Measurements from ENCODE around the gene IGHMBP2. TPM values are rescaled to one million over a fixed set of nuclear protein-coding genes. Genes with fewer than 3 reads are reported as not detected.

The IGHMBP2 gene
- total and polyA plus RNA-seq, 2 of the 8 experiments (the other 6 are each of a cell fraction or from before 2014, with no cell fraction given): 8.4 to 17.6 TPM

DNA sequence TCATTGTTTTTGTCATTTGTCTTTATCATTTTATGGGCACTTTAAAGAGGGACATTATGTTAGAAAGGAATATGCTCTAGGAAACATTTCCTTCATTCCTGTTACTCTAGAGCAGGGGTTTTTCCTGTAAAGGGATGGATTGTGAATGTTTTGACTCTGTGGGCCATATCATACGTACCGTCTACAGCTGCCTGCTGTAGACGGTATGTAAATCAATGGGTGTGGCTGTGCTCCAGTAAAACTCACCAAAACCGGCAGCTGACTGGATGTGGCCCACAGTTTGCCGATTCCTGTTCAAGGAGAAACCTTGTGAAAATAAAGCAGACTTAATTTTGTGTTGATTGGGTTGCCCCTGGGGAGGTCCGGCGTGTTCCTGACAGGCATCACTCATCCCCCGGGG lies 7.3 kb downstream of the IGHMBP2 start:
- Histone ChIP-seq H3K18ac (ENCODE audit: extremely low read depth, low read length) (no peak overlapping the region), H2BK120ac (replicated peaks; ENCODE audit: low read depth, low read length) (no peak overlapping the region), H4K5ac (ENCODE audit: insufficient read length, low read depth, low read length) (no peak overlapping the region), H3K27ac (ENCODE audit: low read depth, low read length) (no peak overlapping the region), H3K23me2 (ENCODE audit: low read depth, low read length) (no peaks in the 10 kb centered on the region), H4K91ac (replicated peaks; ENCODE audit: insufficient read length, low read length) (no peak overlapping the region), H3K36me3 (ENCODE audit: control insufficient read depth in 2 of 4, insufficient read depth in 4 of 4, low read length in 3 of 4) (peaks cover 8 to 49% (median 24%) of the 10 kb centered on the region in 4 experiments), H3K4me2 (ENCODE audit: insufficient read depth in 1 of 2, low read depth in 2 of 2, low read length in 2 of 2) (no peak overlapping the region), H2AK5ac (ENCODE audit: low read depth, low read length) (no peak overlapping the region), H2BK5ac (ENCODE audit: low read depth, low read length) (no peak overlapping the region), H2AFZ (ENCODE audit: low read length) (no peak overlapping the region), H3K9ac (replicated peaks in 1 of 4; ENCODE audit: extremely low read depth in 1 of 4, low read depth in 3 of 4, low read length in 3 of 4) (no peak overlapping the region), H4K8ac (ENCODE audit: extremely low read depth, insufficient read depth, low read length) (no peak overlapping the region), H3K23ac (ENCODE audit: insufficient read length) (no peak overlapping the region), H2BK15ac (ENCODE audit: low read length) (no peak overlapping the region), H3K14ac (ENCODE audit: insufficient read length) (no peak overlapping the region), H2BK20ac (ENCODE audit: low read length) (no peak overlapping the region), H3K79me1 (ENCODE audit: low read depth, low read length) (no peaks in the 10 kb centered on the region; the same call in 1 of the 2 replicates), H2BK12ac (ENCODE audit: low read depth, low read length) (no peak overlapping the region), H4K20me1 (replicated peaks in 1 of 2; ENCODE audit: control insufficient read depth in 1 of 2, insufficient read depth in 2 of 2, low read length in 2 of 2) (peaks cover 0 to 2% of the 10 kb centered on the region in 2 experiments), H3K56ac (replicated peaks; ENCODE audit: insufficient read length, low read depth, low read length) (no peak overlapping the region), H3K79me2 (ENCODE audit: control insufficient read depth in 1 of 2, insufficient read depth in 2 of 2, low read length in 2 of 2) (peaks cover 0 to 4% of the 10 kb centered on the region in 2 experiments; a peak in 2 of 4 replicates), H3K4me1 (replicated peaks in 1 of 4; ENCODE audit: control insufficient read depth in 3 of 4, insufficient read depth in 4 of 4, low read length in 3 of 4) (no peaks in the 10 kb centered on the region), H3K27me3 (replicated peaks in 1 of 4; ENCODE audit: control insufficient read depth in 3 of 4, extremely low read depth in 1 of 4, insufficient read depth in 3 of 4, low read length in 3 of 4) (no peaks in the 10 kb centered on the region), H3K4me3 (ENCODE audit: extremely low read depth in 1 of 4, insufficient read depth in 2 of 4, low read depth in 3 of 4, low read length in 4 of 4) (no peak overlapping the region), H3K4ac (replicated peaks; ENCODE audit: insufficient read length, low read depth, low read length) (no peak overlapping the region), H3K9me3 (ENCODE audit: insufficient read depth in 2 of 2, low read depth in 1 of 2, low read length in 1 of 2) (no peaks in the 10 kb centered on the region)
- POLR2A ChIA-PET (ENCODE audit: partially characterized antibody): interaction anchor here (1.1 kb wide), 1 partner anchor 21 kb away, joined by 3 read pairs; no protein-coding TSS in a partner anchor
- no peak for TF ChIP-seq RNF2 (IDR thresholded peaks at IDR 0.05; ENCODE audit: borderline replicate concordance, low read depth, low read length, missing control alignments, poor library complexity, severe bottlenecking)
- TF ChIP-seq CEBPB (IDR thresholded peaks at IDR 0.05; ENCODE audit: low read depth, low read length): no peak
- no peak for DNase-seq (ENCODE audit: low read depth in 1 of 2, low spot score in 2 of 2)
- CTCF ChIA-PET (ENCODE audit: partially characterized antibody): interaction anchor here (1.1 kb wide), 1 partner anchor 54 kb away, joined by 3 read pairs; no protein-coding TSS in a partner anchor
- WGBS, 2 experiments (ENCODE audit: extremely low coverage in 1 of 2, insufficient coverage in 1 of 2, insufficient read length in 1 of 2, insufficient replicate concordance in 2 of 2, low coverage in 1 of 2, low lambda C conversion rate in 2 of 2, missing lambda C conversion rate in 1 of 2): 95% methylated on average over 8 of the region's 8 CpGs; no CpG with 5 or more reads in 1 of the 2 experiments
- no peak for FAIRE-seq

Measured in H1 (cell line).